ENCODE results near the gene HES5.

The HES5 gene

DNA sequence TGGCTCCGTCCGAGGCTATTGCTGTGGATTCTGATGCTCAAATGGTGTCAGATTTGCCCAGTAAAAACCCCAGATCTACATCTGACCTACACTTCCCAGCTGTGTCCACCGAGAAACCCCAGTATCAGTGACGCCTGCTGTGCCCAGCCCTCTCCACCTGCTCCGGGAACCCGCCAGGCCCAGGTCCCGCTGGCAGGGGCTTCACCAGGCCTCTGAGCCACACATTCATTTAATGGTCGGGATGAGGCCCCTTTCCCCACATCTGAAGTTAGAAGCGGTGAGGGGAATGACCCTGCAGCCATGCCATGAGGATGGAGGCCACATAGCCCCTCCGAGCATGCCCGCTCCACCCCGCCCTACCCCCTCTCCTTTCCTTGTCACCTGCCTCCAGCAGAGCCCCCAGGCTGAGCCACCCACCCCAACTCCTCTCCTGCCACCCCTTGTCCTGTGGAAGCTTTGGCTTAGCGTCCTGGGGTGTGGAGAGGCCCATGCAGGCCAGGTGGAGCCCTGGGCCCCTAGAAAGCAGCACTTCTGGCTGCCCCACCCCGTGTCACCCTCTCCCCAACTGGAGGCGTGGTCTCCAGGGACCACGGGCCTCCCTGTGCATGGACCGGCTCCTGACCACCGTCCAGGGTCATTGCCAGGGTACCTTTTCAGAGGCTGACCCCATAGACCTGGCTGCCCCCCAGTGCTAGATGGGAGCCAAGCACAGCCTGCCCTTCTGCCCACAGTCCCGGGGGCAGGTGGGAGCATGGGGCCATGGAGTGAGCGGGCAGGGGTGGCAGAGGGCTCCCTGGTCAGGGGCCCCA is 34.1 kb upstream of the HES5 start:
- no peak for DNase-seq (ENCODE audit: low read depth)
- TF ChIP-seq, protein P1, sequence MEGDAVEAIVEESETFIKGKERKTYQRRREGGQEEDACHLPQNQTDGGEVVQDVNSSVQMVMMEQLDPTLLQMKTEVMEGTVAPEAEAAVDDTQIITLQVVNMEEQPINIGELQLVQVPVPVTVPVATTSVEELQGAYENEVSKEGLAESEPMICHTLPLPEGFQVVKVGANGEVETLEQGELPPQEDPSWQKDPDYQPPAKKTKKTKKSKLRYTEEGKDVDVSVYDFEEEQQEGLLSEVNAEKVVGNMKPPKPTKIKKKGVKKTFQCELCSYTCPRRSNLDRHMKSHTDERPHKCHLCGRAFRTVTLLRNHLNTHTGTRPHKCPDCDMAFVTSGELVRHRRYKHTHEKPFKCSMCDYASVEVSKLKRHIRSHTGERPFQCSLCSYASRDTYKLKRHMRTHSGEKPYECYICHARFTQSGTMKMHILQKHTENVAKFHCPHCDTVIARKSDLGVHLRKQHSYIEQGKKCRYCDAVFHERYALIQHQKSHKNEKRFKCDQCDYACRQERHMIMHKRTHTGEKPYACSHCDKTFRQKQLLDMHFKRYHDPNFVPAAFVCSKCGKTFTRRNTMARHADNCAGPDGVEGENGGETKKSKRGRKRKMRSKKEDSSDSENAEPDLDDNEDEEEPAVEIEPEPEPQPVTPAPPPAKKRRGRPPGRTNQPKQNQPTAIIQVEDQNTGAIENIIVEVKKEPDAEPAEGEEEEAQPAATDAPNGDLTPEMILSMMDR (conservative IDR thresholded peaks at IDR 0.05; ENCODE audit: low read depth, low read length): no peak
- no peak overlapping the region for H3K4me3 ChIP-seq (ENCODE audit: low read length)

GRCh38 chr1:2563205-2563604 is 33.1 kb upstream of the HES5 start:
- DNase-seq (ENCODE audit: low read depth): no peak
- TF ChIP-seq, protein P1 (conservative IDR thresholded peaks at IDR 0.05; ENCODE audit: low read depth, low read length): no peak
- no peak overlapping the region for H3K4me3 ChIP-seq (ENCODE audit: low read length)

DNA sequence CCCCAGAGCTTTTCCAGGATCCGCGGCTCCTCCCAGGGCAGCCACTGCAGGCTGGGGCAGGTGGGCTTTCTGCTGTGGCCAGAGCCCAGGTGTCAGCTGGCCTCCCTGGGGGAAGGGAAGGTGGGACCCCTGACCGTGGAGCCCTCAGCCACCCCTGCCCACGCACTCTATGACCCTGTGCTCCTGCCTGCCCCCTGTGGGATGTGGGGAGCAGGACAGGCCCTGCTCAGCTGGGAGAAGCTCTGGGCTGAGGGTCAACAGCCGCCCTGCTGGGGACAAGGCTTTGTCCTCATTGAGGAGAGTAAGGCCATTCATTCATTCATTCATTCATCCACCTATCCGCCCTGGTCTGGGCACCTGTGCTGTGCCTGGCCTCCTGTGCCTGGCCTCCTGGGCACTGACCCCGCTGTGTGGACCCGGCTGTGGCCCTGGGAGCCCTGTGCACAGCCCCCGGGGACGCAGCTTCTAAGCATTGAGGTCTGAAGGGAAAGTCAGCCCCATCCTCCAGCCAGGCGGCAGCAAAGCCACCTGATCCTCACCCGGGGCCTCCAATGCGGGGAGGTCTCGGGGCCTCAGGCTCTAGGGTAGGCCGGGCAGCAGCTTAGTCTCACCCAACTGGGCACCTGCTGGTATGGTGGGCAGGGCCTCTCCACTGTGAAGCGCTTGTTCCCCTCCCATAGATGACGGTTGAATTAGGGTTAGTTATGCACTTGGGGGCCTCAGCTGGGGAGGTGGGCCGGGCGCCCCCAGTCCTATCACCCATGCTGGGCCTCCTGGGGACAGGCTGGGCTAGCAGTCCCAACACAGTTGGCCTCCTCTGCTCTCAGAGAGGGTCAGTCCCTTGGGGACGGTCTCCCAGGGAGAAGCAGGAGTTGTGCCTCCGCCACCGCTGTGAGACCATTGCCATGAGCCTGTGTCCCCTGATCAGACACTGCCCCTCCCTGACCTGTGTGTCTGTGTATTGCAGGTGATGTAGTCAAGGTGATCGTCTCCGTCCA is 32.1 kb upstream of the HES5 start:
- H3K4me3 ChIP-seq (ENCODE audit: low read length): no peak overlapping the region
- no peak for DNase-seq (ENCODE audit: low read depth)
- TF ChIP-seq, protein P1 (conservative IDR thresholded peaks at IDR 0.05; ENCODE audit: low read depth, low read length): peak; percentile 61

- no peak for DNase-seq (ENCODE audit: low read depth)
- TF ChIP-seq, protein P1 (conservative IDR thresholded peaks at IDR 0.05; ENCODE audit: low read depth, low read length): no peak
- H3K4me3 ChIP-seq (ENCODE audit: low read length): no peak overlapping the region
Observed at GRCh38 chr1:2561446-2561845, 31.4 kb upstream of the HES5 start.

DNA sequence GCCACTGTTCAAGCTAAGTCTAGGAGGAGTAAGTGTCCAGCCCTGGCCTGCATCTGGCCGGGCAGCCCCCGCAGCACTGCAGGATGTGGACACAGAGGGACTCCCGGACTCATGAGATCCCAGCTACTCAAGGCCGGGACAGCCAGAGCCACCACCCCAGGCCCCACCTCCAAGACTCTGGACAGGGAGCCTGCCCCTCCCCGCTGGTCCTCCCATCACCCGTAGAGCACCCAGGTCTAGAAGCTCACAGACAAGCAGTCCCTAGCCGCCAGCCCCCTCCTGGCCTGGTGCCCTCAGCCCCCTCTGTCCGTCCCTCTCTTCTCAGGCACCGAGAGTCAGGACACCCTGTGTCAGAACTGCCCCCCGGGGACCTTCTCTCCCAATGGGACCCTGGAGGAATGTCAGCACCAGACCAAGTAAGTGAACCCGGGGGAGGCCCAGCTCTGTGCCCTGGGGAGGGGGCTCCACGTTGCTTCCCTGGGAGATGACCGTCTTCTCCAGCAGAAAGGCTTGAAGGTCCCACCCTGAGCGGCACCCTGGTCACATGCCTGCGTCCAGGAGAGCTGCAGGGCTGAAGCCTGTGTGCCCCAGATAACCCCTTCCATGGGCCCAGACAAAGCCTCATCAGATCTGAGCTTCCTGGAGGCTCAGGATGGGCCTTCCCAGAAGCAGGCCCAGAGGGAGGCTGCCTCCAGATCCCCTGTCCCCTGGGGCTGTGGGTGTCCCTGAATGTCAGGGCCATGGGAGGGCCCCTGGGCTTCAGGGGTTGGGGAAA is 30.4 kb upstream of the HES5 start:
- no peak overlapping the region for H3K4me3 ChIP-seq (ENCODE audit: low read length)
- TF ChIP-seq, protein P1 (conservative IDR thresholded peaks at IDR 0.05; ENCODE audit: low read depth, low read length): no peak
- no peak for DNase-seq (ENCODE audit: low read depth)

DNA sequence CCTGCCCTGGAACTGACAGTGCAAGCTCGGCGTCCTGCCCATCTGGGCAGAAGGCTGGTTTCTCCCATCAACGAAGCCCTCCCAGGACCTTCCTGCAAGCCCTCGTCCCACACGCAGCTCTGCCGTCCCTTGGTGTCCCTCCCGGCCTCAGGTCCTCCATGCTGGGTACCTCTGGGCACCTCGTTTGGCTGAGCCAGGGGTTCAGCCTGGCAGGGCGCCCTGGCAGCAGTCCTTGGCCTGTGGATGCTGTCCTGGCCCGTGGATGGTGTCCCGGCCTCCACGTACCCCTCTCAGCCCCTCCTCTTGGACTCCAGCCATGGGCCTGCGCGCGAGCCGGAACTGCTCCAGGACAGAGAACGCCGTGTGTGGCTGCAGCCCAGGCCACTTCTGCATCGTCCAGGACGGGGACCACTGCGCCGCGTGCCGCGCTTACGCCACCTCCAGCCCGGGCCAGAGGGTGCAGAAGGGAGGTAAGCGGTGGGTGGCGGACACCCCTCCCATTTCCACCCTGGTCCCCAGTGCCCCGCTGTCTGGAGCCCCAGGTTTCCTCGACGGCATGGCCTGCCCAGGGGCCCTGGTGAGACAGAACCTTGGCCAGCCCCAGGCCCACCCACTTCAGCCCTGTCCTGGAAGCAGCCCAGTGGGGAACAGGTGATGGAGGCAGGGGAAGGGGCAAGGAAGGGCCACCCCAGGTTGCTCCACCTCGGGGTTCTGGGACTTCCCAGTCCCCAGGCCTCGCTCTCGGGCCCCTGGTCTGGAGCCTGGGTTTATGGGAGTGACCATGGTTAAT is 29.6 kb upstream of the HES5 start:
- H3K4me3 ChIP-seq (ENCODE audit: low read length): no peak overlapping the region
- no peak for DNase-seq (ENCODE audit: low read depth)
- TF ChIP-seq, protein P1 (conservative IDR thresholded peaks at IDR 0.05; ENCODE audit: low read depth, low read length): no peak

Data from retinal pigment epithelial cell (primary cell).